Endothelial cell (in vitro differentiated cells): ENCODE results near the gene LY6G6F. TPM values are rescaled to one million over a fixed set of nuclear protein-coding genes. Genes with fewer than 3 reads are reported as not detected.

Experiments used
- DNase-seq: peaks from one replicate; pipeline ENCODE4 v3.0.0; 2021; ENCODE audit warnings: low spot score
- H3K27ac Mint-ChIP-seq: one replicate; pipeline ENCODE4 v1.8.0; 2021; ENCODE audit warnings: mixed read lengths, inconsistent platforms; ENCODE audit not compliant: unreplicated experiment
- H3K27me3 Mint-ChIP-seq: one replicate; pipeline ENCODE4 v1.8.0; 2021; ENCODE audit warnings: mild to moderate bottlenecking, moderate library complexity, mixed read lengths, inconsistent platforms; ENCODE audit not compliant: unreplicated experiment
- H3K36me3 Mint-ChIP-seq: one replicate; pipeline ENCODE4 v1.8.0; 2021; ENCODE audit warnings: mild to moderate bottlenecking, low read depth, mixed read lengths, inconsistent platforms; ENCODE audit not compliant: unreplicated experiment
- H3K4me1 Mint-ChIP-seq: one replicate; pipeline ENCODE4 v1.8.0; 2021; ENCODE audit warnings: mild to moderate bottlenecking, mixed read lengths, inconsistent platforms; ENCODE audit not compliant: unreplicated experiment
- H3K4me3 Mint-ChIP-seq: one replicate; pipeline ENCODE4 v1.8.0; 2021; ENCODE audit warnings: mild to moderate bottlenecking, mixed read lengths, inconsistent platforms; ENCODE audit not compliant: unreplicated experiment
- H3K9me3 Mint-ChIP-seq: one replicate; pipeline ENCODE4 v1.8.0; 2021; ENCODE audit warnings: mixed read lengths, inconsistent platforms; ENCODE audit not compliant: unreplicated experiment
- CTCF ChIP-seq: fragments of 200-600 bp; sonication (generic); IDR thresholded peaks from one replicate; pipeline ENCODE4 v1.5.0; 2021; ENCODE audit warnings: antibody characterized with exemption; ENCODE audit not compliant: unreplicated experiment
- total RNA-seq: library from RNA; stranded (reverse); fragmentation: NEBNext Ultra II Directional; extraction: Animal tissue kit (Norgen Biotek cat#: 25700); gene quantifications from one replicate; pipeline ENCODE4 v1.2.1, GENCODE V29; 2021; ENCODE audit not compliant: unreplicated experiment

LY6G6F gene
- total RNA-seq, 1 donor from 2014 or later, result not detected

GRCh38 chr6:31691564-31692108, 15.0 kb upstream of the LY6G6F start:
- no peak for TF ChIP-seq CTCF
- H3K4me1 Mint-ChIP-seq, result peaks cover 15% of the 10 kb centered on the region
- H3K4me3 Mint-ChIP-seq, result no peak overlapping the region
- H3K9me3 Mint-ChIP-seq, result no peaks in the 10 kb centered on the region
- DNase-seq, result no peak
- H3K27ac Mint-ChIP-seq, result no peak overlapping the region
- peaks cover 6% of the 10 kb centered on the region for H3K27me3 Mint-ChIP-seq
- peaks cover 16% of the 10 kb centered on the region for H3K36me3 Mint-ChIP-seq

- Mint-ChIP-seq H3K27ac (no peak overlapping the region), H3K27me3 (peaks cover 4% of the 10 kb centered on the region), H3K36me3 (peaks cover 16% of the 10 kb centered on the region), H3K4me3 (no peak overlapping the region), H3K4me1 (peaks cover 21% of the 10 kb centered on the region), H3K9me3 (no peaks in the 10 kb centered on the region)
- no peak for TF ChIP-seq CTCF
- DNase-seq, result no peak
Measured at GRCh38 chr6:31692353-31692752, 14.3 kb upstream of the LY6G6F start.

GRCh38 chr6:31692886-31693285, 13.8 kb upstream of the LY6G6F start:
- Mint-ChIP-seq H3K27me3 (peaks cover 3% of the 10 kb centered on the region), H3K9me3 (no peaks in the 10 kb centered on the region), H3K36me3 (peaks cover 16% of the 10 kb centered on the region), H3K27ac (no peak overlapping the region), H3K4me3 (no peak overlapping the region), H3K4me1 (peaks cover 26% of the 10 kb centered on the region)
- DNase-seq, result no peak
- no peak for TF ChIP-seq CTCF

- Mint-ChIP-seq H3K27me3 (peaks cover 3% of the 10 kb centered on the region), H3K36me3 (peaks cover 16% of the 10 kb centered on the region), H3K4me1 (peaks cover 29% of the 10 kb centered on the region)
Measured at GRCh38 chr6:31693535-31693934, 13.1 kb upstream of the LY6G6F start.

GRCh38 chr6:31697555-31697954, 9.1 kb upstream of the LY6G6F start:
- Mint-ChIP-seq H3K4me3 (peak overlapping the region; percentile 5), H3K9me3 (no peaks in the 10 kb centered on the region), H3K27ac (peak overlapping the region; percentile 84), H3K36me3 (peaks cover 10% of the 10 kb centered on the region), H3K4me1 (peaks cover 30% of the 10 kb centered on the region), H3K27me3 (peaks cover 3% of the 10 kb centered on the region)
- DNase-seq, result no peak
- no peak for TF ChIP-seq CTCF

More at GRCh38 chr6:31693535-31693934, 13.1 kb upstream of the LY6G6F start:
- H3K9me3 Mint-ChIP-seq, result no peaks in the 10 kb centered on the region
- H3K27ac Mint-ChIP-seq, result no peak overlapping the region
- H3K4me3 Mint-ChIP-seq, result no peak overlapping the region
- TF ChIP-seq CTCF, result no peak
- no peak for DNase-seq
